PFSK-1 (cell line): ENCODE measurements around the gene TAF3.

Experiments used
- FOXP2 ChIP-seq: optimal IDR thresholded peaks from 2 replicates; pipeline ENCODE3; 2011; ENCODE audit warnings: borderline replicate concordance, control low read depth, inconsistent platforms; ENCODE audit not compliant: insufficient read depth; ENCODE audit errors: extremely low read length, extremely low read depth
- POLR2AphosphoS5 ChIP-seq: IDR thresholded peaks from 2 replicates; pipeline ENCODE4 v1.6.1; 2012; ENCODE audit warnings: low read depth, mild to moderate bottlenecking, control low read depth, low read length, moderate library complexity
- SIN3A ChIP-seq: IDR thresholded peaks from 2 replicates; pipeline ENCODE4 v1.6.1; 2012; ENCODE audit warnings: mild to moderate bottlenecking, low read length, moderate library complexity, borderline replicate concordance; ENCODE audit not compliant: insufficient read depth
- TAF1 ChIP-seq: IDR thresholded peaks from 2 replicates; pipeline ENCODE4 v1.6.1; 2012; ENCODE audit warnings: low read length, control low read depth, borderline replicate concordance; ENCODE audit not compliant: insufficient read depth
- TF ChIP-seq, protein P1 (sequence below), 2 experiments: IDR thresholded peaks; 2 replicates each; pipeline versions ENCODE4 v1.6.1 to v1.8.0; 2011 to 2012; ENCODE audit warnings: low read depth in 2 of 2, low read length in 2 of 2, control low read depth in 1 of 2, inconsistent platforms in 1 of 2, mild to moderate bottlenecking in 1 of 2, moderate library complexity in 1 of 2; ENCODE audit not compliant: insufficient read depth in 1 of 2

Gene TAF3

DNA sequence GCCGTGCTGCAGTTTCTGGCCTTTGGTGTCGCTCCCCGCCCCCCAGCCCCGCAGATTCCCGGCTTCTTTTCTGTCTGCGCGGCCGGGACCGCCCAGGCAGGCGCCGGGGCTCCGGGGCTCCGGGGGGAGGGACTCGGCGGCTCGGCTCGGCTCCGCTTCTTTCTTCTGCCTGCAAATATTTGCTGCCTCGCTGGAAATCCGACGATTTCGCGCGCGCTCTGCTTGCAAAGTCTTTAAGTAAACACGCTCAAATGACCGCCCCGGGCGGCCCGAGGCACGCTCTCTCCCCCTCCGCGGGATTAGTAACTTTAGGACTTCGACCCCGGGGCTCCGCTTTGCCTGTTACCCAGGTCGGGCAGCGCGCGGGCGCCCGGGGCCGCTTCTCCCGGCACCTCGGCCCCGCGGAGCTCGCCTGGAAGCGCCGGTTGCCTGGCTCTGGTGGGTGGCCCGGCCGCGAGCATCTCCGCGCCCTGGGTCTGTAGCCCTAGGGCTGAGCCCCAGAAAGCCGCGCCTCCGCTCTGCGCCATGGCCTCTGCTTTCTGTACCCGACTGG, 232.3 kb downstream of the TAF3 start:
- no peak for TF ChIP-seq POLR2AphosphoS5
- TF ChIP-seq, protein P1, sequence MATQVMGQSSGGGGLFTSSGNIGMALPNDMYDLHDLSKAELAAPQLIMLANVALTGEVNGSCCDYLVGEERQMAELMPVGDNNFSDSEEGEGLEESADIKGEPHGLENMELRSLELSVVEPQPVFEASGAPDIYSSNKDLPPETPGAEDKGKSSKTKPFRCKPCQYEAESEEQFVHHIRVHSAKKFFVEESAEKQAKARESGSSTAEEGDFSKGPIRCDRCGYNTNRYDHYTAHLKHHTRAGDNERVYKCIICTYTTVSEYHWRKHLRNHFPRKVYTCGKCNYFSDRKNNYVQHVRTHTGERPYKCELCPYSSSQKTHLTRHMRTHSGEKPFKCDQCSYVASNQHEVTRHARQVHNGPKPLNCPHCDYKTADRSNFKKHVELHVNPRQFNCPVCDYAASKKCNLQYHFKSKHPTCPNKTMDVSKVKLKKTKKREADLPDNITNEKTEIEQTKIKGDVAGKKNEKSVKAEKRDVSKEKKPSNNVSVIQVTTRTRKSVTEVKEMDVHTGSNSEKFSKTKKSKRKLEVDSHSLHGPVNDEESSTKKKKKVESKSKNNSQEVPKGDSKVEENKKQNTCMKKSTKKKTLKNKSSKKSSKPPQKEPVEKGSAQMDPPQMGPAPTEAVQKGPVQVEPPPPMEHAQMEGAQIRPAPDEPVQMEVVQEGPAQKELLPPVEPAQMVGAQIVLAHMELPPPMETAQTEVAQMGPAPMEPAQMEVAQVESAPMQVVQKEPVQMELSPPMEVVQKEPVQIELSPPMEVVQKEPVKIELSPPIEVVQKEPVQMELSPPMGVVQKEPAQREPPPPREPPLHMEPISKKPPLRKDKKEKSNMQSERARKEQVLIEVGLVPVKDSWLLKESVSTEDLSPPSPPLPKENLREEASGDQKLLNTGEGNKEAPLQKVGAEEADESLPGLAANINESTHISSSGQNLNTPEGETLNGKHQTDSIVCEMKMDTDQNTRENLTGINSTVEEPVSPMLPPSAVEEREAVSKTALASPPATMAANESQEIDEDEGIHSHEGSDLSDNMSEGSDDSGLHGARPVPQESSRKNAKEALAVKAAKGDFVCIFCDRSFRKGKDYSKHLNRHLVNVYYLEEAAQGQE (IDR thresholded peaks at IDR 0.05; ENCODE audit: insufficient read depth in 1 of 2, low read depth in 2 of 2, low read length in 2 of 2), result no peak
- TF ChIP-seq FOXP2, result no peak
- no peak for TF ChIP-seq TAF1
- TF ChIP-seq SIN3A, result no peak

DNA sequence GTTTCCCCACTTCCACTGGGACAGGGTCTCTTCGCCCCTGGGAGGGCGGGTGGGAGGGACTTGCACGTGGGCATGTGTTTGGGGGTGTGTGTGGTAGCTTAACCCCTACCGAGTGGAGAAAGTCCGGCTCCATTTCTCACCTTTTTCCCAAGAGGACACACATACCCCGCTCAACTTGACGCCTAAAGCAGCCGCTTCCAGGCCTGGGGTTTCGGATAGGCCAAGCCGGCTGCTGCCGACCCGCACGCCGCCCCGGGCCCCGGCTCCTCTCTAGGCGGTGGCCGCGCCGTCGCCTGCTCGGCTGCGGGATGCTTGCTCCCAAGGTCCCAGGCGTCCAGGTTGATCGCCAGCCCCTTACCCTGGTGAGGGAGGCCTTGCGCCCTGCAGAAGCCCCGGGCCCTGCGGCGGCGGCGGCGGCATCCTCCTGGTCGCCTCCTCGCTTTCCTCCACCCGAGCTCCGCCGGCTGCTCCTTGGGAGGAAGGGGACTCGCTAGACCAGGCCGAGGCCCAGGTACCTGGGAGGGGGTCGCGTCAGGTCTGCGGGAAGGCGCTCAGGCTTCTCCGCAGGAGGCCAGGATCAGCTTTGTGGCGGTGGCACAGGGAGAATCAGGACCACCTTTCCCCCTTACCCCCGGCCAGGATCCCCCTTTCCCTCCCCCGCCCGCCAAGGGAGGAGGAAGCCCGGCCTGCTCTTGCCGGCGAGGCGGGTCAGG, 233.0 kb downstream of the TAF3 start:
- TF ChIP-seq FOXP2, result no peak
- TF ChIP-seq SIN3A, result no peak
- TF ChIP-seq, protein P1 (IDR thresholded peaks at IDR 0.05; ENCODE audit: insufficient read depth in 1 of 2, low read depth in 2 of 2, low read length in 2 of 2), result no peak
- no peak for TF ChIP-seq POLR2AphosphoS5
- TF ChIP-seq TAF1, result no peak

- TF ChIP-seq TAF1, result peak; percentile 61; the same call in 1 of the 2 replicates
- TF ChIP-seq SIN3A, result 0 out of 2 replicates have a peak, but pooled peaks have one; percentile 28
- no peak for TF ChIP-seq POLR2AphosphoS5
- TF ChIP-seq FOXP2, result no peak
- TF ChIP-seq, protein P1 (IDR thresholded peaks at IDR 0.05; ENCODE audit: insufficient read depth in 1 of 2, low read depth in 2 of 2, low read length in 2 of 2), result 0 out of 4 replicates have a peak, but pooled peaks of 1 of the 2 experiments have one; percentile 12
Observed at GRCh38 chr10:8051851-8052257, 233.5 kb downstream of the TAF3 start.

- TF ChIP-seq TAF1, result no peak
- TF ChIP-seq FOXP2, result no peak
- TF ChIP-seq, protein P1 (IDR thresholded peaks at IDR 0.05; ENCODE audit: insufficient read depth in 1 of 2, low read depth in 2 of 2, low read length in 2 of 2), result no peak
- TF ChIP-seq SIN3A, result no peak
- no peak for TF ChIP-seq POLR2AphosphoS5
Observed at GRCh38 chr10:8052341-8052955, 234.1 kb downstream of the TAF3 start.
